Activated CD4-positive, alpha-beta memory T cell treated with anti-CD3 and anti-CD28 coated beads for 36 hours (primary cell): Measurements from ENCODE around the gene SCIMP. TPM values are rescaled to one million over a fixed set of nuclear protein-coding genes. Genes with fewer than 3 reads are reported as not detected.
"Not testable (repeated sequence)": the region's sequence is repeated elsewhere in the genome, so short reads cannot be mapped to it uniquely, and the experiment has no call there.

Experiments used
- CTCF ChIA-PET: fragments of 350-600 bp; sonication (Branson Sonifier 250); formaldehyde crosslinking; loops from one replicate; lab custom pipeline; 2021; ENCODE audit warnings: antibody characterized with exemption, inconsistent platforms; lab: Charles Lee
- POLR2A ChIA-PET: fragments of 350-600 bp; sonication (Branson Sonifier 250); formaldehyde crosslinking; loops from one replicate; lab custom pipeline; 2021; ENCODE audit warnings: antibody characterized with exemption; lab: Charles Lee
- DNase-seq: peaks from one replicate; pipeline ENCODE4 v3.0.0-alpha.2; 2020
- H3K27ac Mint-ChIP-seq: one replicate; pipeline ENCODE4 v1.8.0; 2021; ENCODE audit warnings: mixed read lengths
- H3K27me3 Mint-ChIP-seq: one replicate; pipeline ENCODE4 v1.8.0; 2021; ENCODE audit warnings: mixed read lengths
- H3K36me3 Mint-ChIP-seq: one replicate; pipeline ENCODE4 v1.8.0; 2021; ENCODE audit warnings: mixed read lengths
- H3K4me1 Mint-ChIP-seq: one replicate; pipeline ENCODE4 v1.8.0; 2021; ENCODE audit warnings: low read depth, mixed read lengths
- H3K4me3 Mint-ChIP-seq: one replicate; pipeline ENCODE4 v1.8.0; 2021; ENCODE audit warnings: mild to moderate bottlenecking, mixed read lengths
- H3K9me3 Mint-ChIP-seq: one replicate; pipeline ENCODE4 v1.8.0; 2021; ENCODE audit warnings: mixed read lengths
- intact Hi-C: fragments of 100-400 bp; cut with micrococcal nuclease; formaldehyde crosslinking; loops from one replicate; pipeline ENCODE4 v1.15.1; 2023
- total RNA-seq, 2 experiments: library from RNA; stranded (reverse); gene quantifications; one replicate each; pipeline ENCODE4 v1.2.3, GENCODE V29; 2021

SCIMP gene
- total RNA-seq, 2 experiments from 2014 or later: not detected

DNA sequence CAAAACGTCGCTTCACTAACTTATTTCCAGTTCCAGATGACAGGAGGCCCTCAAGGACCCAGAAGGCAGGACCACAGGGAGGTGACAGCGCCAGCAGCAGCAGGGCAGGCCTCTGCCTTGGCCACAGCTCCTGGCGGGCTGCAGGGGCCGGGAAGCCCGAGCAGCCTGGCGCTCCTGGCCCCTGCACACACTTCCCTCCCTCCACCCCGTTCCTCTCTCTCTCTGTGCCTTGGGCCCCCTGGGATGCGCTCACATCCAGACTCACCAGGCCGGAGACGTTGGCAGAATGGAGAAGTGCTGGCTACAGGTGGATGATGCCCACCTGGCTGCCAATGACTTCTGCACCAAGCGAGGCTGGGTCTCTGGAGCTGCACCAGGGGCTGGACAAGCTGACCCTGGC lies 55.7 kb downstream of the SCIMP start:
- H3K4me1 Mint-ChIP-seq: no peaks in the 10 kb centered on the region
- H3K9me3 Mint-ChIP-seq: peaks cover 80% of the 10 kb centered on the region
- CTCF ChIA-PET: no interaction called here
- POLR2A ChIA-PET: no interaction called here
- H3K4me3 Mint-ChIP-seq: no peak overlapping the region
- H3K36me3 Mint-ChIP-seq: peaks cover 70% of the 10 kb centered on the region
- H3K27me3 Mint-ChIP-seq: no peaks in the 10 kb centered on the region
- H3K27ac Mint-ChIP-seq: no peak overlapping the region
- intact Hi-C loops: no loop called here
- DNase-seq: no peak

DNA sequence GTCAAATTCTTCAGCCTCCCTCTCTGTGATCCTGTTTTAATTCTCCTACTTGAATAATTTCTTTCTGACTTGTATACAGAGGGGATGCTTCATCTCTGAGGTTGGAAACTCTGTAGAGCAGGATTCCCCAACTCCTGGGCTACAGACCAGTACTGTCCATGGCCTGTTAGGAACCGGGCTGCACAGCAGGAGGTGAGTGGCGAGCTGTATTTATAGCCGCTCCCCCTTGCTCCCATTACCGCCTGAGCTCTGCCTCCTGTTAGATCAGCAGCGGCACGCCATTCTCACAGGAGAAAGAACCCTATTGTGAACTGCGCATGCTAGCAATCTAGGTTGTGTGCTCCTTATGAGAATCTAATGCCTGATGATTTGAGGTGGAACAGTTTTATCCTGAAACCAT lies 59.6 kb downstream of the SCIMP start:
- POLR2A ChIA-PET, H3K4me1 Mint-ChIP-seq, H3K4me3 Mint-ChIP-seq, H3K27ac Mint-ChIP-seq, CTCF ChIA-PET, DNase-seq, H3K27me3 Mint-ChIP-seq, intact Hi-C loops: not testable (repeated sequence)
- peaks cover 35% of the 10 kb centered on the region for H3K36me3 Mint-ChIP-seq
- peaks cover 58% of the 10 kb centered on the region for H3K9me3 Mint-ChIP-seq

- H3K36me3 Mint-ChIP-seq, POLR2A ChIA-PET, H3K4me1 Mint-ChIP-seq, DNase-seq, H3K27ac Mint-ChIP-seq, CTCF ChIA-PET, H3K9me3 Mint-ChIP-seq, intact Hi-C loops, H3K4me3 Mint-ChIP-seq, H3K27me3 Mint-ChIP-seq: not testable (repeated sequence)
These were observed 68.7 kb downstream of the SCIMP start for GRCh38 chr17:5165791-5166564.

- intact Hi-C loops: no loop called here
- no peak for DNase-seq
- Mint-ChIP-seq H3K4me1 (no peaks in the 10 kb centered on the region), H3K9me3 (no peaks in the 10 kb centered on the region), H3K27ac (no peak overlapping the region), H3K27me3 (peaks cover 10% of the 10 kb centered on the region), H3K4me3 (no peak overlapping the region), H3K36me3 (no peaks in the 10 kb centered on the region)
- POLR2A ChIA-PET: no interaction called here
- CTCF ChIA-PET: no interaction called here
These were observed 70.2 kb downstream of the SCIMP start for GRCh38 chr17:5164436-5164835.

DNA sequence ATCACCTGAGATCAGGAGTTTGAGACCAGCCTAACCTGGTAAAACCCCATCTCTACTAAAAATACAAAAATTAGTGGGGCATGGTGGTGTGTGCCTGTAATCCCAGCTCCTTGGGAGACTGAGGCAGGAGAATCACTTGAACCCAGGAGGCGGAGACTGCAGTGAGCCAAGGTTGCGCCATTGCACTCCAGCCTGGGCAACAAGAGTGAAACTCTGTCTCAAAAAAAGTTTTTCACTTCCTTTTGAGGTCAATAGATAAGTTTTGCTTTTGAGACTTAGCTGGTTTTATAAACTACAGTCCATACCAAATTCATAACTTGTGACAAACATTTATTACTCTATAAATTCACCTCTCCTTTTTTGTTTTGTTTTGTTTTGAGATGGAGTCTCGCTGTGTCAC lies 72.9 kb downstream of the SCIMP start:
- CTCF ChIA-PET, DNase-seq, H3K4me1 Mint-ChIP-seq, H3K4me3 Mint-ChIP-seq, H3K36me3 Mint-ChIP-seq, intact Hi-C loops, H3K27ac Mint-ChIP-seq, H3K9me3 Mint-ChIP-seq, POLR2A ChIA-PET: not testable (repeated sequence)
- H3K27me3 Mint-ChIP-seq: peaks cover 18% of the 10 kb centered on the region

- H3K9me3 Mint-ChIP-seq, POLR2A ChIA-PET, H3K4me3 Mint-ChIP-seq, DNase-seq, H3K36me3 Mint-ChIP-seq, CTCF ChIA-PET, H3K4me1 Mint-ChIP-seq, H3K27ac Mint-ChIP-seq, intact Hi-C loops: not testable (repeated sequence)
- H3K27me3 Mint-ChIP-seq: peaks cover 18% of the 10 kb centered on the region
These were observed 74.0 kb downstream of the SCIMP start for GRCh38 chr17:5160702-5161101.

Other genes starting within 250 kb of the SCIMP start
- 100 to 1,000 TPM; 101 to 109 TPM for gene CAMTA2, start 247.2 kb downstream of the SCIMP start, total RNA-seq
- under 1 TPM in 1 of 2 experiments, not detected in 1; 0.40 TPM for gene INCA1, start 237.3 kb downstream of the SCIMP start, total RNA-seq
- gene KIF1C, start 236.9 kb downstream of the SCIMP start, total RNA-seq: 10 to 100 TPM; 43.9 to 48.8 TPM
- under 1 TPM; 0.31 to 0.36 TPM for gene SLC52A1, start 199.4 kb downstream of the SCIMP start, total RNA-seq
- 1 to 10 TPM; 1.8 to 1.9 TPM for gene ZFP3, start 156.4 kb downstream of the SCIMP start, total RNA-seq
- 10 to 100 TPM; 13.6 to 14.2 TPM for gene ZNF232, start 123.0 kb downstream of the SCIMP start, total RNA-seq
- gene USP6, start 118.8 kb downstream of the SCIMP start, total RNA-seq: under 1 TPM; 0.05 TPM
- 1 to 10 TPM; 5.3 to 6.2 TPM for gene ZNF594, start 43.0 kb downstream of the SCIMP start, total RNA-seq
- gene RABEP1, start 47.4 kb upstream of the SCIMP start, total RNA-seq: 10 to 100 TPM; 60.7 to 60.8 TPM
- gene NUP88, start 184.8 kb upstream of the SCIMP start, total RNA-seq: 100 to 1,000 TPM; 110 to 113 TPM
- gene RPAIN, start 185.3 kb upstream of the SCIMP start, total RNA-seq: 10 to 100 TPM; 51.7 to 53.4 TPM
- gene C1QBP, start 204.3 kb upstream of the SCIMP start, total RNA-seq: 100 to 1,000 TPM; 342 TPM
- gene DHX33, start 234.1 kb upstream of the SCIMP start, total RNA-seq: 10 to 100 TPM; 21.8 to 21.9 TPM